ENCODE data around the gene SOX11.

Gene SOX11

GRCh38 chr2:5692561-5693286 is 540 bp downstream of the SOX11 start:
- no peak for DNase-seq

DNA sequence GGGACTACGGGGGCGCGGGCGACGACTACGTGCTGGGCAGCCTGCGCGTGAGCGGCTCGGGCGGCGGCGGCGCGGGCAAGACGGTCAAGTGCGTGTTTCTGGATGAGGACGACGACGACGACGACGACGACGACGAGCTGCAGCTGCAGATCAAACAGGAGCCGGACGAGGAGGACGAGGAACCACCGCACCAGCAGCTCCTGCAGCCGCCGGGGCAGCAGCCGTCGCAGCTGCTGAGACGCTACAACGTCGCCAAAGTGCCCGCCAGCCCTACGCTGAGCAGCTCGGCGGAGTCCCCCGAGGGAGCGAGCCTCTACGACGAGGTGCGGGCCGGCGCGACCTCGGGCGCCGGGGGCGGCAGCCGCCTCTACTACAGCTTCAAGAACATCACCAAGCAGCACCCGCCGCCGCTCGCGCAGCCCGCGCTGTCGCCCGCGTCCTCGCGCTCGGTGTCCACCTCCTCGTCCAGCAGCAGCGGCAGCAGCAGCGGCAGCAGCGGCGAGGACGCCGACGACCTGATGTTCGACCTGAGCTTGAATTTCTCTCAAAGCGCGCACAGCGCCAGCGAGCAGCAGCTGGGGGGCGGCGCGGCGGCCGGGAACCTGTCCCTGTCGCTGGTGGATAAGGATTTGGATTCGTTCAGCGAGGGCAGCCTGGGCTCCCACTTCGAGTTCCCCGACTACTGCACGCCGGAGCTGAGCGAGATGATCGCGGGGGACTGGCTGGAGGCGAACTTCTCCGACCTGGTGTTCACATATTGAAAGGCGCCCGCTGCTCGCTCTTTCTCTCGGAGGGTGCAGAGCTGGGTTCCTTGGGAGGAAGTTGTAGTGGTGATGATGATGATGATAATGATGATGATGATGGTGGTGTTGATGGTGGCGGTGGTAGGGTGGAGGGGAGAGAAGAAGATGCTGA is 1.4 kb downstream of the SOX11 start:
- no peak for DNase-seq

GRCh38 chr2:5694306-5694705 is 2.1 kb downstream of the SOX11 start:
- no peak for DNase-seq

DNA sequence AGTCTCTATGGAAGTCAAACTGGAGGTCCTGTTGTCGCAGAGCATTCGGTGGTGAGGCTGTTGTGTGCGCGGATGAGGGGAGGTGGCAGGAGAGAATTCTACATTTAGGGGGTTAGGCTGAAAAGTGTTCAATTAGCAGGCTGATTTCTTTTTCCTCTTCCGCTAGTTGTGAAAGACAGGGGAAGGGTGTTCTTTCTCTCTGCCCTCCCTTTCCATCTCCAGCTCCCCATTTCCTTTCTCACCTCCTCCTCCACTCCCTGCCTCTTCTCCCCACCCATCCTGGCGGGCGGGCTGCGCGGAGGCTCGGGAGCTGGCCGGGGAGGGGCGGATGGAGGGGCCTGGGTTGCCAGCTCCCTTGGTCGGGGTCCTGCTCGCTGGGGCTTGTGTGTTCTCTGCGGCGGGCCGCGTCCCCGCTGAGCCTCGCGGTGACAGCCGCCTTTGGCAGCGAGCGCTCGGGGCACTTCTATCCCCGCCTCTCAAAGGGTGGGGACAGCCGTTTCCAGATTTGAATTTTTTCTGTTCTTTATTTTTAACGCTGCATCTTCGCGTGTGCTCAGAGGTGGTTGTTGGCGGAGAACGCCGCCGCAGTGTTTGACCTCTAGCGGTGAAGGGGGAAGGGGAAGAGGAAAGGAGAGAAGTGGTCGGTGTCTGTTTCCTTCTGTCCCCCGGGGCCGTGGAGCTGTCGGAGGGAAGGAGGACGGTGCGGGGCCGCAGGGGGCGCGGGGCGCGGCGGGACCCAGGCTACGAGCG is 3.6 kb downstream of the SOX11 start:
- no peak for DNase-seq

DNA sequence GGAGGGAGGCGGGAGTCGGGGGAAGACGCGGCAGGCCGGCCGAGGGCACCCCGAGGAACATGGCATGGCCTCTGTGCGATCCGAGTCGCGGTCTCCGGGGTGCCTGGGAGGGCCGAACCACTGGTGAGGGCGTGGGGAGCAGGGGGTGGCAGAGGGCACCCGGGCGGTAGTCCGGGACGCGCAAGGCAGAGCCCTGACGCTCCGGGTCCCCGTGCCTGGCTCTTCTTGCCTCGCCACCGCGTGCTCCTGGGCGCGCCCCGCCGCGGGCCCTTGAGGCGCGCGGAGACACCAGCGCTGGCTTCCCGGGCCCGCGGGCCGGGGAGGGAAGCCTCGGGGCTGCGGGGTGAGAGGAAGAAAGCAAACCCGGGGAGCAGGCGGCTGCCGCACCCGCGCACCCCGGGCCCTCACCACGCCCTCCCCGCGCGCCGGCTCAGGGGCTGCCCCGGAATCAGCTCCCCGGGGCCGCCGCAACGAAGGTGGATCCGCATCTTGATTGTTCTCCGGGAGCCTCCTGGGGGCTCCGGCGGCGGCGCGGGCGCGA is 4.3 kb downstream of the SOX11 start:
- DNase-seq: no peak

- no peak for DNase-seq
These were observed 4.8 kb downstream of the SOX11 start for GRCh38 chr2:5696945-5697521.

DNA sequence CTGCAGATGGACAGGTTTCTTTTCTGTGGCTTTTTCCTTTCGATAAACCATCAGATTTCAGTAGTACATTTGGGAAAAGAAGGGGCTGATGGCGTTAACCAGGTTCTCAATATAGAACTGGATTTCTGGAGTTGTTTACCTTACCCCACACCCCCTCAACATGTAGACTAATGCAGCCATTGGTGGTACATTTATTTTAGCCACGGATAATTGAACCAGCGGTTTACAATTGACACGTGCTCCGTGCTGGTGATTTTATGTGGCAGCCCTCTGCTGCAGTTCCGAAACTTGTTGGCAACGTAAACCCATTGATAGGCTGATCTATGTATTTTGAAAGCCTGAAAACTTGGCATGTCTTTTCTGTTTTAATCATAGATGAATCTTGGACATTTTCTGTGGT is 5.4 kb downstream of the SOX11 start:
- DNase-seq: no peak

GRCh38 chr2:5698134-5698533 is 6.0 kb downstream of the SOX11 start:
- no peak for DNase-seq

- DNase-seq: no peak
These were observed 7.8 kb downstream of the SOX11 start for GRCh38 chr2:5699963-5700362.

GRCh38 chr2:5700551-5700950 is 8.4 kb downstream of the SOX11 start:
- DNase-seq: no peak

- no peak for DNase-seq
These were observed 9.1 kb downstream of the SOX11 start for GRCh38 chr2:5701266-5701665.

- DNase-seq: no peak
These were observed 11.0 kb downstream of the SOX11 start for GRCh38 chr2:5703166-5703565.

DNA sequence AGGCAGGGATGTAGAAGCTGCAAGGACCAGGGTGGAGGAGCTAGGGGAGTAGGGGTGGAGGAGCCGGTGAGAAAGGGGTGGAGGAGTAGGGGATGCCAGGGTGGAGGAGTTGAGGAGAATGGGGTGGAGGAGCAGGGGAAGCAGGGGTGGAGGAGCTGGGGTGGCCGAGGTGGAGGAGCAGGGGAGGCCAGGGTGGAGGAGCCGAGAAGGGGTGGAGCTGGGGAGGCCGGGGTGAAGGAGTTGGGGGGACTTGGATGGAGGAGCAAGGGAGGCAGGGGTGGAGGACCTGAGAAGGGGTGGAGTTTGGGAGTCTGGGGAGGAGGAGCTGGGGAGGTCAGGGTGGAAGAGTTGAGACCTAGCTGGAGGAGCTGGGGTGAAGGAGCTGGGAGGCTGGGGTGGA is 13.3 kb downstream of the SOX11 start:
- DNase-seq: no peak

- DNase-seq: no peak
These were observed 14.7 kb downstream of the SOX11 start for GRCh38 chr2:5706717-5707455.

- DNase-seq: no peak
These were observed 18.4 kb downstream of the SOX11 start for GRCh38 chr2:5710615-5711014.

- DNase-seq: no peak
These were observed 20.9 kb downstream of the SOX11 start for GRCh38 chr2:5713101-5713500.

- DNase-seq: no peak
These were observed 27.6 kb downstream of the SOX11 start for GRCh38 chr2:5719629-5720334.

GRCh38 chr2:5720426-5720825 is 28.2 kb downstream of the SOX11 start:
- no peak for DNase-seq

- no peak for DNase-seq
These were observed 30.1 kb downstream of the SOX11 start for GRCh38 chr2:5722236-5722635.

GRCh38 chr2:5723791-5724735 is 31.9 kb downstream of the SOX11 start:
- no peak for DNase-seq
